Measurements from ENCODE around the gene MYOM3.

GRCh38 chr1:24032981-24033380 lies 79.0 kb downstream of the MYOM3 start:
- TF ChIP-seq, protein P1, sequence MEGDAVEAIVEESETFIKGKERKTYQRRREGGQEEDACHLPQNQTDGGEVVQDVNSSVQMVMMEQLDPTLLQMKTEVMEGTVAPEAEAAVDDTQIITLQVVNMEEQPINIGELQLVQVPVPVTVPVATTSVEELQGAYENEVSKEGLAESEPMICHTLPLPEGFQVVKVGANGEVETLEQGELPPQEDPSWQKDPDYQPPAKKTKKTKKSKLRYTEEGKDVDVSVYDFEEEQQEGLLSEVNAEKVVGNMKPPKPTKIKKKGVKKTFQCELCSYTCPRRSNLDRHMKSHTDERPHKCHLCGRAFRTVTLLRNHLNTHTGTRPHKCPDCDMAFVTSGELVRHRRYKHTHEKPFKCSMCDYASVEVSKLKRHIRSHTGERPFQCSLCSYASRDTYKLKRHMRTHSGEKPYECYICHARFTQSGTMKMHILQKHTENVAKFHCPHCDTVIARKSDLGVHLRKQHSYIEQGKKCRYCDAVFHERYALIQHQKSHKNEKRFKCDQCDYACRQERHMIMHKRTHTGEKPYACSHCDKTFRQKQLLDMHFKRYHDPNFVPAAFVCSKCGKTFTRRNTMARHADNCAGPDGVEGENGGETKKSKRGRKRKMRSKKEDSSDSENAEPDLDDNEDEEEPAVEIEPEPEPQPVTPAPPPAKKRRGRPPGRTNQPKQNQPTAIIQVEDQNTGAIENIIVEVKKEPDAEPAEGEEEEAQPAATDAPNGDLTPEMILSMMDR (CRISPR knock-in tag; IDR thresholded peaks at IDR 0.05): no peak
- TF ChIP-seq MNT (IDR thresholded peaks at IDR 0.05) (no peak), MED1 (CRISPR knock-in tag; IDR thresholded peaks at IDR 0.05) (no peak), GLI4 (CRISPR knock-in tag; IDR thresholded peaks at IDR 0.05; ENCODE audit: borderline replicate concordance) (no peak)

Data from HepG2 (cell line).